H1 (cell line): ENCODE data around the gene ACBD4. TPM values are rescaled to one million over a fixed set of nuclear protein-coding genes. Genes with fewer than 3 reads are reported as not detected.

Experiments
- CTCF ChIA-PET: fragments of 300-600 bp; sonication (Branson Sonifier 250); formaldehyde crosslinking; loops from one replicate; lab custom pipeline; 2021; ENCODE audit not compliant: partially characterized antibody; lab: Charles Lee
- POLR2A ChIA-PET: fragments of 300-600 bp; sonication (Branson Sonifier 250); formaldehyde crosslinking; loops from one replicate; lab custom pipeline; 2021; ENCODE audit warnings: inconsistent platforms; ENCODE audit not compliant: partially characterized antibody; lab: Charles Lee
- DNase-seq, 2 experiments: peaks; one replicate each; pipeline versions ENCODE4 v3.0.0 to v3.0.0-alpha.2; 2010 to 2022; ENCODE audit warnings: low spot score in 2 of 2, low read depth in 1 of 2, mixed read lengths in 1 of 2
- FAIRE-seq: peaks from 2 replicates; lab custom pipeline; 2011; peaks lifted over from hg19 to GRCh38; lab: Jason Lieb, UNC
- H2AFZ ChIP-seq: 2 replicates; pipeline ENCODE4 v1.8.1; 2012; ENCODE audit warnings: low read length, inconsistent platforms
- H2AK5ac ChIP-seq: 2 replicates; pipeline ENCODE4 v1.6.1; 2013; ENCODE audit warnings: low read depth, low read length
- H2BK120ac ChIP-seq: replicated peaks from 2 replicates; pipeline ENCODE3; 2013; ENCODE audit warnings: low read depth, low read length, inconsistent platforms
- H2BK12ac ChIP-seq: 2 replicates; pipeline ENCODE4 v1.6.1; 2013; ENCODE audit warnings: low read depth, low read length
- H2BK15ac ChIP-seq: 2 replicates; pipeline ENCODE4 v1.6.1; 2013; ENCODE audit warnings: low read length
- H2BK20ac ChIP-seq: 2 replicates; pipeline ENCODE4 v1.6.1; 2013; ENCODE audit warnings: low read length
- H2BK5ac ChIP-seq: 2 replicates; pipeline ENCODE4 v1.6.1; 2013; ENCODE audit warnings: low read depth, low read length
- H3K14ac ChIP-seq: 2 replicates; pipeline ENCODE4 v1.6.1; 2013; ENCODE audit warnings: inconsistent platforms; ENCODE audit not compliant: insufficient read length
- H3K18ac ChIP-seq: 2 replicates; pipeline ENCODE4 v1.6.1; 2013; ENCODE audit warnings: low read length; ENCODE audit errors: extremely low read depth
- H3K23ac ChIP-seq: 2 replicates; pipeline ENCODE4 v1.6.1; 2013; ENCODE audit warnings: inconsistent platforms; ENCODE audit not compliant: insufficient read length
- H3K23me2 ChIP-seq: 2 replicates; pipeline ENCODE4 v1.6.1; 2013; ENCODE audit warnings: low read depth, low read length
- H3K27ac ChIP-seq: 2 replicates; pipeline ENCODE4 v1.6.1; 2011; ENCODE audit warnings: low read depth, low read length, inconsistent platforms
- H3K27me3 ChIP-seq, 4 experiments: replicated peaks in 1 of 4; 1 replicate in 1 of 4; 2 replicates in 3 of 4; pipeline versions ENCODE4 v1.6.1 to v1.8.1; 2011 to 2013; ENCODE audit warnings: low read length in 3 of 4, mild to moderate bottlenecking in 3 of 4, inconsistent platforms in 2 of 4, mixed read lengths in 2 of 4, moderate library complexity in 1 of 4; ENCODE audit not compliant: control insufficient read depth in 3 of 4, insufficient read depth in 3 of 4; ENCODE audit errors: extremely low read depth in 1 of 4
- H3K36me3 ChIP-seq, 4 experiments: 2 replicates each; pipeline versions ENCODE4 v1.6.1 to v1.8.1; 2011 to 2013; ENCODE audit warnings: mild to moderate bottlenecking in 4 of 4, low read length in 3 of 4, moderate library complexity in 2 of 4, control low read depth in 1 of 4, inconsistent platforms in 1 of 4; ENCODE audit not compliant: insufficient read depth in 4 of 4, control insufficient read depth in 2 of 4
- H3K4ac ChIP-seq: replicated peaks from 2 replicates; pipeline ENCODE3; 2013; ENCODE audit warnings: low read length, low read depth, mixed read lengths, inconsistent platforms; ENCODE audit not compliant: insufficient read length
- H3K4me1 ChIP-seq, 4 experiments: replicated peaks in 1 of 4; 1 replicate in 1 of 4; 2 replicates in 3 of 4; pipeline versions ENCODE4 v1.6.1 to v1.8.1; 2011 to 2013; ENCODE audit warnings: low read length in 3 of 4, inconsistent platforms in 2 of 4, mixed read lengths in 1 of 4; ENCODE audit not compliant: insufficient read depth in 4 of 4, control insufficient read depth in 3 of 4
- H3K4me2 ChIP-seq, 2 experiments: 2 replicates each; pipeline versions ENCODE4 v1.6.1 to v1.8.1; 2011 to 2013; ENCODE audit warnings: low read depth in 2 of 2, low read length in 2 of 2, control low read depth in 1 of 2, inconsistent platforms in 1 of 2, mild to moderate bottlenecking in 1 of 2; ENCODE audit not compliant: insufficient read depth in 1 of 2
- H3K4me3 ChIP-seq, 4 experiments: fragments of 200-600, 300-600 bp in 1 of 4; sonication (generic), shearing (Covaris generic), sonication (Bioruptor Twin) in 1 of 4; 2 replicates each; pipeline versions ENCODE4 v1.5.1 to v1.8.1; 2011 to 2016; ENCODE audit warnings: low read length in 4 of 4, low read depth in 3 of 4, control low read depth in 2 of 4, inconsistent platforms in 2 of 4, mild to moderate bottlenecking in 2 of 4, mixed read lengths in 1 of 4, moderate library complexity in 1 of 4; ENCODE audit not compliant: insufficient read depth in 2 of 4; ENCODE audit errors: extremely low read depth in 1 of 4
- H3K56ac ChIP-seq: replicated peaks from 2 replicates; pipeline ENCODE3; 2013; ENCODE audit warnings: low read depth, mild to moderate bottlenecking, mixed read lengths, low read length, inconsistent platforms; ENCODE audit not compliant: insufficient read length
- H3K79me1 ChIP-seq: 2 replicates; pipeline ENCODE4 v1.6.1; 2013; ENCODE audit warnings: low read depth, low read length, control low read depth
- H3K79me2 ChIP-seq, 2 experiments: 2 replicates each; pipeline versions ENCODE4 v1.6.1 to v1.8.1; 2012 to 2013; ENCODE audit warnings: low read length in 2 of 2, mild to moderate bottlenecking in 2 of 2, inconsistent platforms in 1 of 2; ENCODE audit not compliant: insufficient read depth in 2 of 2, control insufficient read depth in 1 of 2
- H3K9ac ChIP-seq, 4 experiments: replicated peaks in 1 of 4; 1 replicate in 1 of 4; 2 replicates in 3 of 4; pipeline versions ENCODE4 v1.6.1 to v1.8.1; 2011 to 2013; ENCODE audit warnings: low read depth in 3 of 4, low read length in 3 of 4, control low read depth in 2 of 4, mild to moderate bottlenecking in 2 of 4, moderate library complexity in 2 of 4, inconsistent platforms in 1 of 4; ENCODE audit errors: extremely low read depth in 1 of 4
- H3K9me3 ChIP-seq, 2 experiments: 2 replicates each; pipeline versions ENCODE4 v1.6.1 to v1.8.1; 2012 to 2013; ENCODE audit warnings: mild to moderate bottlenecking in 2 of 2, moderate library complexity in 2 of 2, control low read depth in 1 of 2, inconsistent platforms in 1 of 2, low read depth in 1 of 2, low read length in 1 of 2, mixed read lengths in 1 of 2; ENCODE audit not compliant: insufficient read depth in 2 of 2
- H4K20me1 ChIP-seq, 2 experiments: replicated peaks in 1 of 2; 2 replicates each; pipeline versions ENCODE3 to v1.8.1; 2011 to 2013; ENCODE audit warnings: inconsistent platforms in 2 of 2, low read length in 2 of 2, mild to moderate bottlenecking in 1 of 2; ENCODE audit not compliant: insufficient read depth in 2 of 2, control insufficient read depth in 1 of 2
- H4K5ac ChIP-seq: 2 replicates; pipeline ENCODE4 v1.6.1; 2013; ENCODE audit warnings: low read length, low read depth, mixed read lengths, inconsistent platforms; ENCODE audit not compliant: insufficient read length
- H4K8ac ChIP-seq: 2 replicates; pipeline ENCODE4 v1.8.0; 2013; ENCODE audit warnings: mild to moderate bottlenecking, moderate library complexity, low read length, inconsistent platforms; ENCODE audit not compliant: insufficient read depth; ENCODE audit errors: extremely low read depth
- H4K91ac ChIP-seq: replicated peaks from 2 replicates; pipeline ENCODE3; 2013; ENCODE audit warnings: low read length, mixed read lengths, inconsistent platforms; ENCODE audit not compliant: insufficient read length
- WGBS, 2 experiments: shearing (Covaris generic) in 1 of 2; methylation state at CpG; one replicate each; pipeline versions ENCODE4 v1.1.6 to v1.1.7; 2013 to 2015; ENCODE audit warnings: low lambda C conversion rate in 2 of 2, mixed read lengths in 2 of 2, inconsistent platforms in 1 of 2, low coverage in 1 of 2, missing lambda C conversion rate in 1 of 2; ENCODE audit not compliant: insufficient replicate concordance in 2 of 2, insufficient coverage in 1 of 2, insufficient read length in 1 of 2; ENCODE audit errors: extremely low coverage in 1 of 2, missing lambda C conversion rate in 1 of 2; 5-methylcytosine and 5-hydroxymethylcytosine counted together
- polyA plus RNA-seq, 7 experiments: library from polyadenylated mRNA; depleted of rRNA in 3 of 7; stranded (reverse) in 5 of 7; unstranded in 2 of 7; fragments of >200 nt in 5 of 7; fragments of 200-250 nt in 2 of 7; gene quantifications; 1 replicate in 5 of 7; 2 replicates in 1 of 7; 4 replicates in 1 of 7; pipeline versions ENCODE4 v1.2.1 to v1.2.3, GENCODE V29; 2011 to 2013; ENCODE audit warnings: missing spikeins in 2 of 7, mixed read lengths in 2 of 7
- total RNA-seq: library from RNA; stranded (reverse); fragmentation: NEBNext Ultra II Directional; extraction: Animal tissue kit (Norgen Biotek cat#: 25700); gene quantifications from 2 replicates; pipeline ENCODE4 v1.2.1, GENCODE V29; 2021

The ACBD4 gene
- total and polyA plus RNA-seq, 2 of the 8 experiments (the other 6 are each of a cell fraction or from before 2014, with no cell fraction given) = 7.3 to 10.7 TPM

- no peak overlapping the region for H3K4me2 ChIP-seq
- CTCF ChIA-PET = interaction anchor here (0.6 to 8.1 kb wide), 8 partner anchors 9 to 196 kb away, joined by 3 to 67 read pairs (median 6); partner anchors contain the start of gene ACBD4
- FAIRE-seq (no peak), DNase-seq (no peak)
- H4K91ac ChIP-seq = no peak overlapping the region
- H3K27me3 ChIP-seq = no peaks in the 10 kb centered on the region
- H2AK5ac ChIP-seq = no peak overlapping the region
- H2BK120ac ChIP-seq = no peak overlapping the region
- no peak overlapping the region for H2BK5ac ChIP-seq
- H3K9me3 ChIP-seq = no peaks in the 10 kb centered on the region
- no peak overlapping the region for H3K14ac ChIP-seq
- no peak overlapping the region for H4K5ac ChIP-seq
- no peak overlapping the region for H2AFZ ChIP-seq
- no peaks in the 10 kb centered on the region for H3K4me1 ChIP-seq
- H3K18ac ChIP-seq = no peak overlapping the region
- H2BK12ac ChIP-seq = no peak overlapping the region
- H3K9ac ChIP-seq = no peak overlapping the region
- no peak overlapping the region for H2BK20ac ChIP-seq
- no peak overlapping the region for H3K27ac ChIP-seq
- H3K4me3 ChIP-seq = no peak overlapping the region
- H4K20me1 ChIP-seq = peaks cover 6 to 8% of the 10 kb centered on the region in 2 experiments
- no peak overlapping the region for H4K8ac ChIP-seq
- no peak overlapping the region for H3K23ac ChIP-seq
- 93% methylated on average over 5 of the region's 5 CpGs; no CpG with 5 or more reads in 1 of the 2 experiments for WGBS, 2 experiments
- H3K79me1 ChIP-seq = no peaks in the 10 kb centered on the region; the same call in 1 of the 2 replicates
- H3K4ac ChIP-seq = no peak overlapping the region
- POLR2A ChIA-PET = interaction anchor here (0.6 to 2.0 kb wide), 4 partner anchors 8 to 125 kb away, joined by 3 to 5 read pairs (median 3); no protein-coding TSS in a partner anchor
- no peak overlapping the region for H3K56ac ChIP-seq
- peaks cover 44 to 72% (median 59%) of the 10 kb centered on the region in 4 experiments for H3K36me3 ChIP-seq
- H3K79me2 ChIP-seq = no peaks in the 10 kb centered on the region
- H2BK15ac ChIP-seq = no peak overlapping the region
- no peaks in the 10 kb centered on the region for H3K23me2 ChIP-seq
Measured at GRCh38 chr17:45106582-45106981, 28.9 kb upstream of the ACBD4 start.
